H1 (cell line): ENCODE results near the gene CDH16.

ENCODE experiments used
- CEBPB ChIP-seq: IDR thresholded peaks from 2 replicates; pipeline ENCODE4 v1.6.1; 2012; ENCODE audit warnings: low read depth, low read length
- KDM1A ChIP-seq: fragments of 200-600, 300-600 bp; sonication (generic); IDR thresholded peaks from 2 replicates; pipeline ENCODE4 v1.7.1; 2016; ENCODE audit warnings: mild to moderate bottlenecking, low read length, borderline replicate concordance
- PHF8 ChIP-seq: fragments of 200-600 bp; sonication (generic); conservative IDR thresholded peaks from 2 replicates; pipeline ENCODE4 v1.7.1; 2012; ENCODE audit warnings: low read depth, mild to moderate bottlenecking, inconsistent platforms, low read length, moderate library complexity
- POLR2AphosphoS5 ChIP-seq: IDR thresholded peaks from 2 replicates; pipeline ENCODE4 v1.6.1; 2011; ENCODE audit warnings: low read depth, low read length
- TF ChIP-seq, protein P1 (sequence below), 3 experiments: IDR thresholded peaks; 1 replicate in 2 of 3; 2 replicates in 1 of 3; pipeline versions ENCODE4 v1.5.1 to v1.6.1; 2011; ENCODE audit warnings: low read length in 3 of 3, mild to moderate bottlenecking in 3 of 3, inconsistent platforms in 2 of 3, low read depth in 1 of 3, moderate library complexity in 1 of 3; ENCODE audit not compliant: insufficient read depth in 1 of 3; ENCODE audit errors: control extremely low read depth in 1 of 3

DNA sequence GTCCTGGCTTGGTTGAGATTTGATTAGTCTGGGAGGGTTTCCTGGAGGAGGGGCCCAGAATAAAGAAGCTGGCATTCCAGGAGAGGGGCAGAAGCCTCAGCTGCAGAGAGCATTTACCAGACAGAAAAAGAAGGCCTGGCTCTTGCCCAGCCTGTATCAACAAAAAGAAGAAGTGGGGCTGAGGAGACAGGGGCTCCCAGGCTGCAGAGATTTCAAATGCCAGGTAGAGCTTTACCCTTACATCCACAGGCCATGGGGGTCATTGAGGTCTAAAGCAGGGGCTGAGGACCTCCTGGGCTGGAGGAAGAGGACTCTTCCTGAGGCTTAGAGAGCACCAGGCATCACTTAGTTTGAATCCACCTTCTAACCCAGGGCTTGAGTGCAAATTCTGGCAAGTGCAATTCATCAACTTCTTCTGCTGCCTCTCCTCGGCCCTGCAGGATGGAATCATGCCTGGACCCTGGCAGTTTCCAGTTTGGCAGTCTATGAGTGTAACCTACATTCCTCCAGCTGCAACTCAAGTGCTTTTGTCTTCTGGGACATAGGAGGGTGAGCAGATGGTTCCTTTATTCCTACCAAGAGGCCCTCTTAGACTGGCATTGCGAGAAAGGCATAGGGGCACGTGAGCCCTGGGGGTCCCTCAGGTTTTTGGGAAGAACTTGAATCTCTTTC is 59.2 kb downstream of the CDH16 start:
- no peak for TF ChIP-seq PHF8
- TF ChIP-seq POLR2AphosphoS5, result no peak
- TF ChIP-seq, protein P1, sequence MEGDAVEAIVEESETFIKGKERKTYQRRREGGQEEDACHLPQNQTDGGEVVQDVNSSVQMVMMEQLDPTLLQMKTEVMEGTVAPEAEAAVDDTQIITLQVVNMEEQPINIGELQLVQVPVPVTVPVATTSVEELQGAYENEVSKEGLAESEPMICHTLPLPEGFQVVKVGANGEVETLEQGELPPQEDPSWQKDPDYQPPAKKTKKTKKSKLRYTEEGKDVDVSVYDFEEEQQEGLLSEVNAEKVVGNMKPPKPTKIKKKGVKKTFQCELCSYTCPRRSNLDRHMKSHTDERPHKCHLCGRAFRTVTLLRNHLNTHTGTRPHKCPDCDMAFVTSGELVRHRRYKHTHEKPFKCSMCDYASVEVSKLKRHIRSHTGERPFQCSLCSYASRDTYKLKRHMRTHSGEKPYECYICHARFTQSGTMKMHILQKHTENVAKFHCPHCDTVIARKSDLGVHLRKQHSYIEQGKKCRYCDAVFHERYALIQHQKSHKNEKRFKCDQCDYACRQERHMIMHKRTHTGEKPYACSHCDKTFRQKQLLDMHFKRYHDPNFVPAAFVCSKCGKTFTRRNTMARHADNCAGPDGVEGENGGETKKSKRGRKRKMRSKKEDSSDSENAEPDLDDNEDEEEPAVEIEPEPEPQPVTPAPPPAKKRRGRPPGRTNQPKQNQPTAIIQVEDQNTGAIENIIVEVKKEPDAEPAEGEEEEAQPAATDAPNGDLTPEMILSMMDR (IDR thresholded peaks at IDR 0.05; ENCODE audit: control extremely low read depth in 1 of 3, insufficient read depth in 1 of 3, low read depth in 1 of 3, low read length in 3 of 3), result no peak
- TF ChIP-seq CEBPB, result no peak
- no peak for TF ChIP-seq KDM1A
